B cell (primary cell): ENCODE data around the gene DCST2. TPM values are rescaled to one million over a fixed set of nuclear protein-coding genes. Genes with fewer than 3 reads are reported as not detected.

Experiments
- ATAC-seq: fragments of 200-7000 bp; cut with Tn5 transposase; one replicate; pipeline ENCODE4 v1.10.0; 2021; ENCODE audit warnings: low read depth, mild to moderate bottlenecking, moderate number of reproducible peaks, moderate library complexity
- CTCF ChIA-PET: fragments of 350-600 bp; sonication (Branson Sonifier 250); formaldehyde crosslinking; loops from one replicate; lab custom pipeline; 2021; ENCODE audit warnings: antibody characterized with exemption, inconsistent platforms; lab: Charles Lee
- POLR2A ChIA-PET: fragments of 350-600 bp; sonication (Branson Sonifier 250); formaldehyde crosslinking; loops from one replicate; lab custom pipeline; 2021; ENCODE audit warnings: antibody characterized with exemption; lab: Charles Lee
- DNase-seq: peaks from one replicate; pipeline ENCODE4 v3.0.0; 2013
- H2AFZ ChIP-seq: 2 replicates; pipeline ENCODE4 v1.6.1; 2012; ENCODE audit warnings: mild to moderate bottlenecking, low read depth, low read length; ENCODE audit not compliant: insufficient read depth, poor library complexity, severe bottlenecking
- H3K27ac ChIP-seq, 2 donors: 1 replicate in 1 of 2; 2 replicates in 1 of 2; pipeline ENCODE4 v1.5.1; 2012 to 2013; ENCODE audit warnings: low read length in 2 of 2, mild to moderate bottlenecking in 2 of 2, moderate library complexity in 1 of 2
- H3K27me3 ChIP-seq, 4 experiments: fragments of 200-600 bp in 1 of 4; sonication (generic) in 1 of 4; replicated peaks in 1 of 4; 1 replicate in 2 of 4; 2 replicates in 2 of 4; pipeline versions ENCODE4 v1.6.1 to v1.7.0; 2013 to 2016; ENCODE audit warnings: low read length in 3 of 4, mild to moderate bottlenecking in 2 of 4, mixed read lengths in 1 of 4, moderate library complexity in 1 of 4; ENCODE audit not compliant: insufficient read depth in 4 of 4, control insufficient read depth in 3 of 4; ENCODE audit errors: control extremely low read depth in 1 of 4
- H3K36me3 ChIP-seq, 2 experiments: replicated peaks in 1 of 2; 1 replicate in 1 of 2; 2 replicates in 1 of 2; pipeline versions ENCODE4 v1.6.1 to v1.7.1; 2013; ENCODE audit warnings: low read length in 1 of 2; ENCODE audit not compliant: insufficient read depth in 2 of 2, control insufficient read depth in 1 of 2; ENCODE audit errors: control extremely low read depth in 1 of 2, extremely low read depth in 1 of 2
- H3K4me1 ChIP-seq, 2 donors: fragments of 200-600 bp in 1 of 2; sonication (generic) in 1 of 2; 1 replicate in 1 of 2; 2 replicates in 1 of 2; pipeline versions ENCODE4 v1.5.1 to v1.6.1; 2013 to 2017; ENCODE audit warnings: low read length in 2 of 2; ENCODE audit not compliant: control insufficient read depth in 2 of 2, insufficient read depth in 2 of 2
- H3K4me2 ChIP-seq: replicated peaks from 2 replicates; pipeline ENCODE3; 2012; ENCODE audit warnings: mild to moderate bottlenecking, low read depth, low read length; ENCODE audit not compliant: poor library complexity, severe bottlenecking
- H3K4me3 ChIP-seq, 5 experiments: fragments of 200-600 bp in 1 of 5; sonication (generic) in 1 of 5; 1 replicate in 3 of 5; 2 replicates in 2 of 5; pipeline versions ENCODE4 v1.5.1 to v1.7.0; 2011 to 2016; ENCODE audit warnings: low read length in 4 of 5, mild to moderate bottlenecking in 4 of 5, low read depth in 2 of 5, control low read depth in 1 of 5, moderate library complexity in 1 of 5; ENCODE audit not compliant: insufficient read depth in 1 of 5; ENCODE audit errors: control extremely low read depth in 1 of 5, extremely low read depth in 1 of 5
- H3K79me2 ChIP-seq: fragments of 200-600 bp; sonication (generic); one replicate; pipeline ENCODE4 v1.6.0; 2016; ENCODE audit warnings: low read length; ENCODE audit not compliant: control insufficient read depth, insufficient read depth
- H3K9ac ChIP-seq: fragments of 200-600 bp; sonication (generic); 2 replicates; pipeline ENCODE4 v1.6.1; 2017; ENCODE audit warnings: mild to moderate bottlenecking, low read length, moderate library complexity
- H3K9me3 ChIP-seq, 3 donors: one replicate each; pipeline versions ENCODE4 v1.6.1 to v1.7.1; 2013; ENCODE audit warnings: low read length in 2 of 3; ENCODE audit not compliant: control insufficient read depth in 2 of 3, insufficient read depth in 1 of 3; ENCODE audit errors: control extremely low read depth in 1 of 3
- H4K20me1 ChIP-seq: 2 replicates; pipeline ENCODE4 v1.6.0; 2012; ENCODE audit warnings: mild to moderate bottlenecking, low read length; ENCODE audit not compliant: insufficient read depth, control insufficient read depth, poor library complexity, severe bottlenecking
- H3K27ac Mint-ChIP-seq: one replicate; pipeline ENCODE4 v1.8.0; 2021; ENCODE audit warnings: mixed read lengths
- H3K27me3 Mint-ChIP-seq: one replicate; pipeline ENCODE4 v1.8.0; 2021; ENCODE audit warnings: mixed read lengths
- H3K4me1 Mint-ChIP-seq: one replicate; pipeline ENCODE4 v1.8.0; 2021; ENCODE audit warnings: mixed read lengths
- H3K4me3 Mint-ChIP-seq: one replicate; pipeline ENCODE4 v1.8.0; 2021; ENCODE audit warnings: mixed read lengths
- H3K9me3 Mint-ChIP-seq: one replicate; pipeline ENCODE4 v1.8.0; 2022; ENCODE audit warnings: mixed read lengths; ENCODE audit not compliant: insufficient read depth
- CTCF ChIP-seq: fragments of 200-600 bp; IDR thresholded peaks from one replicate; pipeline ENCODE4 v1.8.0; 2022; ENCODE audit warnings: antibody characterized with exemption, mild to moderate bottlenecking
- EZH2 ChIP-seq: IDR thresholded peaks from 2 replicates; pipeline ENCODE4 v1.6.1; 2012; ENCODE audit warnings: borderline replicate concordance, low read depth, mild to moderate bottlenecking, moderate library complexity, low read length; ENCODE audit not compliant: insufficient read depth, poor library complexity, severe bottlenecking
- WGBS: methylation state at CpG from one replicate; pipeline ENCODE4 v1.1.5; 2013; ENCODE audit warnings: missing lambda C conversion rate; ENCODE audit not compliant: insufficient coverage; 5-methylcytosine and 5-hydroxymethylcytosine counted together
- intact Hi-C: fragments of 100-400 bp; cut with micrococcal nuclease; formaldehyde crosslinking; loops from one replicate; pipeline ENCODE4 v1.10.0; 2022
- polyA plus RNA-seq: library from polyadenylated mRNA; depleted of rRNA; stranded (reverse); fragments of >200 nt; gene quantifications from 2 replicates; pipeline ENCODE4 v1.2.3, GENCODE V29; 2012
- total RNA-seq, 2 donors: library from RNA; stranded (reverse); fragments of 120-200 nt in 1 of 2; gene quantifications; 1 replicate in 1 of 2; 2 replicates in 1 of 2; pipeline versions ENCODE4 v1.2.3 to v1.2.4, GENCODE V29; 2013 to 2022

The DCST2 gene
- total and polyA plus RNA-seq, 2 donors (not counting 1 experiment from before 2014, with no cell fraction given): 0.89 to 5.4 TPM

GRCh38 chr1:154988058-154988954, 45.3 kb downstream of the DCST2 start:
- peaks cover 42% of the 10 kb centered on the region for H4K20me1 ChIP-seq
- WGBS: 94% methylated on average over 17 of the region's 17 CpGs
- H3K4me2 ChIP-seq: no peak overlapping the region
- POLR2A ChIA-PET: interaction anchor here (1.2 to 1.3 kb wide), 2 partner anchors 11 to 32 kb away, joined by 4 to 8 read pairs; partner anchors contain the start of gene PBXIP1
- no peak overlapping the region for H3K27ac ChIP-seq
- ATAC-seq (no peak), DNase-seq (no peak)
- Mint-ChIP-seq H3K4me3 (no peak overlapping the region), H3K27ac (no peak overlapping the region), H3K4me1 (peaks cover 23% of the 10 kb centered on the region), H3K27me3 (no peaks in the 10 kb centered on the region), H3K9me3 (no peaks in the 10 kb centered on the region)
- H3K36me3 ChIP-seq: peaks cover 0 to 47% of the 10 kb centered on the region in 2 experiments
- intact Hi-C loops: no loop called here
- no peak overlapping the region for H2AFZ ChIP-seq
- H3K4me1 ChIP-seq: peaks cover 8 to 14% of the 10 kb centered on the region in 2 donors
- H3K4me3 ChIP-seq: no peak overlapping the region
- CTCF ChIA-PET: interaction anchor here (1.2 to 9.8 kb wide), 6 partner anchors 11 to 74 kb away, joined by 3 to 72 read pairs (median 4); no protein-coding TSS in a partner anchor
- TF ChIP-seq CTCF (no peak), EZH2 (no peak)
- H3K9ac ChIP-seq: no peak overlapping the region
- no peaks in the 10 kb centered on the region for H3K27me3 ChIP-seq
- no peaks in the 10 kb centered on the region for H3K9me3 ChIP-seq
- peaks cover 55% of the 10 kb centered on the region for H3K79me2 ChIP-seq

- no peaks in the 10 kb centered on the region for H3K27me3 ChIP-seq
- peaks cover 42% of the 10 kb centered on the region for H4K20me1 ChIP-seq
- H3K4me1 ChIP-seq: peaks cover 12 to 19% of the 10 kb centered on the region in 2 donors
- H3K36me3 ChIP-seq: peaks cover 0 to 41% of the 10 kb centered on the region in 2 experiments
- intact Hi-C loops: no loop called here
- no peak overlapping the region for H3K4me2 ChIP-seq
- no peak overlapping the region for H2AFZ ChIP-seq
- 95% methylated on average over 5 of the region's 6 CpGs for WGBS
- no peak overlapping the region for H3K4me3 ChIP-seq
- no peak overlapping the region for H3K27ac Mint-ChIP-seq
- H3K27me3 Mint-ChIP-seq: no peaks in the 10 kb centered on the region
- H3K9ac ChIP-seq: no peak overlapping the region
- POLR2A ChIA-PET: interaction anchor here (0.7 to 1.3 kb wide), 3 partner anchors 12 to 1043 kb away, joined by 3 to 8 read pairs (median 4); partner anchors contain the start of gene PBXIP1
- TF ChIP-seq CTCF (no peak), EZH2 (no peak)
- H3K4me3 Mint-ChIP-seq: no peak overlapping the region
- no peaks in the 10 kb centered on the region for H3K9me3 ChIP-seq
- H3K27ac ChIP-seq: no peak overlapping the region
- no peak for DNase-seq
- ATAC-seq: no peak
- H3K9me3 Mint-ChIP-seq: no peaks in the 10 kb centered on the region
- H3K79me2 ChIP-seq: peaks cover 58% of the 10 kb centered on the region
- H3K4me1 Mint-ChIP-seq: peaks cover 23% of the 10 kb centered on the region
- CTCF ChIA-PET: interaction anchor here (1.2 to 9.8 kb wide), 6 partner anchors 11 to 74 kb away, joined by 3 to 72 read pairs (median 4); no protein-coding TSS in a partner anchor
Measured at GRCh38 chr1:154987326-154987725, 46.3 kb downstream of the DCST2 start.
